Activated effector memory CD4-positive, alpha-beta T cell treated with Interleukin-2 at 50 U/mL for 16 hours (primary cell): ENCODE results near the gene OR5K1.

Experiments
- DNase-seq: peaks from one replicate; pipeline ENCODE4 v3.0.0-alpha.2; 2020

The OR5K1 gene

GRCh38 chr3:98462901-98463300 lies at the start of gene OR5K1:
Gene OR5K1, plus strand, starts transcription at chr3:98463201. Its CDS starts 6,376 bp downstream, at chr3:98469577.
- no peak for DNase-seq

GRCh38 chr3:98432575-98432974 lies 30.4 kb upstream of the OR5K1 start:
- no peak for DNase-seq

DNA sequence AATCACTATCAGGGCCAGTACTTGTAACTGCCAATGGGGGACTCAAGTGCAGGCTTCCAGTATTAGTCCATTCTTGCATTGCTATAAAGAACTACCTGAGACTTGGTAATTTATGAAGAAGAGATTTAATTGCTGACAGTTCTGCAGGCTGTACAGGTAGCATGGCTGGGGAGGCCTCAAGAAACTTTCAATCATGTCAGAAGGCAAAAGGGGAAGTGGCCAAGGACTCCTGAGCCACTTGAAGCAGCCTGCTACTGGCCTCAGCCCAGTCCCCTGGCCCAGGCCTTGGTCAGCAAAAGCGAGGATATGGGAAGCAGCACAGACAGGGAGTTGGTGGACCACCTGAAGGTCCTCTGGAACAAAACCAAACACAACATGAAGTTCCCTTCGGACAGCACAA lies 29.2 kb upstream of the OR5K1 start:
- no peak for DNase-seq

DNA sequence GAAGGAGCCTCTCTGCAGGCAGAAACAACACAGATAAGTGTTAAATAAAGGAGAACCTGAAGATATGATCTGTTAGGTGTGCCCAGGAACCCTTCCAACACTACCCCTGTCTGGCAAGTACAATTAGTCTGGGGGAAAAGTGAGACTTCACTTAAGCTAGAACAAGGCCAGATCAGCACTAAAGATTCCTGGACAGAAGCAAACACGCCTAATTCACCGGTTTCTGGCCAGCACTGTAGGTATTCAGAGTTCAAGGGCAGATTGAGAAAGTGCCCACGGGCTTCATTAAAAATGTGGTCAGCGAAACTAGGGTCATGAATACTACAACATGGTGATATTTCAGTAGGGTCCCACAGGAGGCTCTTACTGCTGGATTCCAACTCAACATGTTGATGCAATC lies 28.6 kb upstream of the OR5K1 start:
- DNase-seq = no peak

GRCh38 chr3:98440283-98440682 lies 22.7 kb upstream of the OR5K1 start:
- no peak for DNase-seq

DNA sequence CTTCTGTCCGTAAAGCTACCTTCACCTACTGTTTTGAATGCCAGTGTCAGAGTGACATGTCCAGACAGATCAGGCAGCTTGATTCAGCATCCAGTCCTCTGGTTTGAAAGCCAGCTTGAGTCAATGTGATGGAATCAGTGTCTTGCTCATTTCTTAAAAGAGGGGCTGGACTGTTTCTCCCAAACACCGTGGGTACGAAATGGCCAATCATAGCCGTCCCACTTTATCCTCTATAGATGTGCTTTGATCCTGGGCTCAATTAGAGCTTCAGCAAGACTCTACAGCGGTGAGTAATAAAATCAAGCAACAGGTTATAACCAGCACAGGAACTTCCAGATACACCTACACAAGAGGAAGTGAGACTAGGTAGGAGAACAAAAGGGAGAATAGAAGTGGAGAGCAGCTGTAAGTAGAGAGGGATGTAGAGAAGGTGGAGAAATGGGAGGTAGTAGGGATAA lies 17.0 kb upstream of the OR5K1 start:
- no peak for DNase-seq

- DNase-seq = no peak
Observed at GRCh38 chr3:98449606-98450193, 13.3 kb upstream of the OR5K1 start.

DNA sequence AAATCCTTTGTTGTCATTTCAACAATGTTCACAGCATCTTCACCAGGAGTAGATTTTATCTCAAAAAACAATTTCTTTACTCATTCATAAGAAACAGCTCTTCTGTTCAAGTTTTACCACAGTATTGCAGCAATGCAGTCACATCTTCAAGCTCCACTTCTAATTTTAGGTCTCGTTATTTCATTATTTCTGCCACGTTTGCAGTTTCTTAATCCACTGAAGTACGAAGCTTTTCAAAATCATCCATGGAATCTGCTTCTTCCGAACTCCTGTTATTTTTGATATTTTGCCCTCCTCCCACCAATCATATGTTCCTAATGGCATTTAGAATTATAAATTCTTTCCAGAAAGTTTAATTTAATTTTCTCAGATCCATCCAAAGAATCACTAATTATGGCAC lies 12.6 kb upstream of the OR5K1 start:
- DNase-seq = no peak

- DNase-seq = no peak
Observed at GRCh38 chr3:98453827-98454226, 9.2 kb upstream of the OR5K1 start.

GRCh38 chr3:98454929-98455328 lies 8.1 kb upstream of the OR5K1 start:
- no peak for DNase-seq

- DNase-seq = no peak
Observed at GRCh38 chr3:98457543-98457942, 5.5 kb upstream of the OR5K1 start.

DNA sequence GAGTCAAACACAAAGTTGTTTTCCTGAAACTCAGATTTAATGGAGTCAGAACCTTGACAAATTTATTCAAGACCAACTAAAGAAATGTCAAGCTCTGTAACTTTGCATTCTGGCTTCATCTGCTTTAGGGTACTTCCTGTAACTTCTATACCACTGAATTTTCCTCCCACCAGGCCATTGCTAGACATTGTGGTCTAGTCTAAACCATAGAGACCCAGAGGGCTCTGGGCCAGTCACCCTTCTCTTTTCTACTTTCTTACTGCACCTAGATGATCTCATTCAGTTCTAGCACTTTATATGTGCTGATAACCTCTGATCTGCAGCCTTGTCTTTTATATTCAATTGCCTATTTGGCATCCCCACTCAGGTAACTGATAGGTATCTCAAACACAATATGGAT lies 2.8 kb upstream of the OR5K1 start:
- DNase-seq = no peak

GRCh38 chr3:98482717-98483482 lies 19.9 kb downstream of the OR5K1 start:
- DNase-seq = no peak

DNA sequence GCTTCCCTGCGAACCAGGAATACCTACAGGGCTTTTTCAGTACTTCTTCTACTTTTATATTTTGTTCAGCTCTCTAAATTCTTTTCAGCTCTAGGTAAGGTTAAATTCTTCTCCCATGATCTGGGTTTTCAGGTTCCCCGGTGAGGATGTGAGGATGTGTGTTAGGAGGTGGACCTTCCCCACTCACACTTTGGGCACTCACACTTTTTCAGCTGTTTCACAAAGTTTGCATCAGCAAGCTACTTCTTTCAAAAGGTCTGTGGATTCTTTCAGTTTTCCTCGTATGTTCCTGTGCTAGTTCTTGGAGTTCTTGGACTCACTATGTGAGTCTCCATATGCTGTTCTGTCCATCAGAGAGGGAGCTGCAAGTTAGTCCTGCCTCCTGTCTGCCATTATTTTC lies 20.6 kb downstream of the OR5K1 start:
- DNase-seq = no peak

DNA sequence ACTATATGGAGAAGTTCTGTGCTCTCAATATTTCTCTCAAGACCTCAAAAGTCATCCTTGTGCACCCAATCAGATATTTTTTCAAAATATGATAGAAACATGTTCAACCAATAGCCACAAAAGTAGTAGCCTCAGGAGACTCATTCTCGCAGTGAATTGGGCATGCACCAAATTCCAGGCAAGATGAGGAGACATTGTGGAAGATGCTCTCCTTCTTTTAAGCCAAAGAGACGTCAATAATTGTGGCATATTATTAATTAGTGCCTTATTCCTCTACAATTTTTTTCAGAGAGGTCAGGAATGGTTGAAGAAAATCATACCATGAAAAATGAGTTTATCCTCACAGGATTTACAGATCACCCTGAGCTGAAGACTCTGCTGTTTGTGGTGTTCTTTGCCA lies 34.4 kb downstream of the OR5K1 start, which contains the start of gene OR5K2:
OR5K2 (plus strand) TSS at position 301 of the 400 bp plus-strand sequence; CDS start at position 301, 0 bp downstream.
- no peak for DNase-seq

- no peak for DNase-seq
Observed at GRCh38 chr3:98500019-98500418, 37.0 kb downstream of the OR5K1 start.

- no peak for DNase-seq
Observed at GRCh38 chr3:98501270-98501669, 38.3 kb downstream of the OR5K1 start.

GRCh38 chr3:98501863-98502576 lies 39.0 kb downstream of the OR5K1 start:
- no peak for DNase-seq

GRCh38 chr3:98504539-98504938 lies 41.5 kb downstream of the OR5K1 start:
- DNase-seq = no peak

- no peak for DNase-seq
Observed at GRCh38 chr3:98508582-98508981, 45.6 kb downstream of the OR5K1 start.

GRCh38 chr3:98512576-98512975 lies 49.6 kb downstream of the OR5K1 start:
- no peak for DNase-seq

- DNase-seq = no peak
Observed at GRCh38 chr3:98513091-98513511, 50.1 kb downstream of the OR5K1 start.

- no peak for DNase-seq
Observed at GRCh38 chr3:98513736-98514135, 50.7 kb downstream of the OR5K1 start.

- no peak for DNase-seq
Observed at GRCh38 chr3:98514948-98515347, 51.9 kb downstream of the OR5K1 start.
